Activated CD4-positive, alpha-beta memory T cell treated with anti-CD3 and anti-CD28 coated beads, Interleukin-2, amount 10 ng/mL, durations not matched to agents 7 days and 5 days (primary cell): ENCODE data around the gene SLC24A4. TPM values are rescaled to one million over a fixed set of nuclear protein-coding genes. Genes with fewer than 3 reads are reported as not detected.

Experiments used
- CTCF ChIA-PET: fragments of 350-600 bp; sonication (Branson Sonifier 250); formaldehyde crosslinking; loops from one replicate; lab custom pipeline; 2021; ENCODE audit warnings: antibody characterized with exemption, inconsistent platforms; lab: Charles Lee
- POLR2A ChIA-PET: fragments of 350-600 bp; sonication (Branson Sonifier 250); formaldehyde crosslinking; loops from one replicate; lab custom pipeline; 2021; ENCODE audit warnings: antibody characterized with exemption; lab: Charles Lee
- DNase-seq: peaks from one replicate; pipeline ENCODE4 v3.0.0-alpha.2; 2020
- H3K27ac Mint-ChIP-seq: one replicate; pipeline ENCODE4 v1.8.0; 2021; ENCODE audit warnings: mild to moderate bottlenecking, mixed read lengths
- H3K27me3 Mint-ChIP-seq: one replicate; pipeline ENCODE4 v1.8.0; 2021; ENCODE audit warnings: mixed read lengths
- H3K36me3 Mint-ChIP-seq: one replicate; pipeline ENCODE4 v1.8.0; 2021; ENCODE audit warnings: low read depth, mixed read lengths
- H3K4me1 Mint-ChIP-seq: one replicate; pipeline ENCODE4 v1.8.0; 2021; ENCODE audit warnings: mixed read lengths
- H3K4me3 Mint-ChIP-seq: one replicate; pipeline ENCODE4 v1.8.0; 2021; ENCODE audit warnings: mild to moderate bottlenecking, mixed read lengths
- H3K9me3 Mint-ChIP-seq: one replicate; pipeline ENCODE4 v1.8.0; 2021; ENCODE audit warnings: mixed read lengths
- total RNA-seq, 2 experiments: library from RNA; stranded (reverse); gene quantifications; one replicate each; pipeline ENCODE4 v1.2.3, GENCODE V29; 2021

Gene SLC24A4
- total RNA-seq, 2 experiments from 2014 or later = not detected

GRCh38 chr14:92480856-92481255 lies 157.9 kb downstream of the SLC24A4 start:
- H3K36me3 Mint-ChIP-seq = no peaks in the 10 kb centered on the region
- DNase-seq = no peak
- ChIA-PET POLR2A (no interaction called here), CTCF (no interaction called here)
- H3K27ac Mint-ChIP-seq = no peak overlapping the region
- H3K4me1 Mint-ChIP-seq = no peaks in the 10 kb centered on the region
- no peaks in the 10 kb centered on the region for H3K9me3 Mint-ChIP-seq
- peaks cover 24% of the 10 kb centered on the region for H3K27me3 Mint-ChIP-seq
- no peak overlapping the region for H3K4me3 Mint-ChIP-seq

GRCh38 chr14:92481386-92481785 lies 158.4 kb downstream of the SLC24A4 start:
- ChIA-PET CTCF (no interaction called here), POLR2A (no interaction called here)
- Mint-ChIP-seq H3K4me1 (no peaks in the 10 kb centered on the region), H3K27me3 (peaks cover 24% of the 10 kb centered on the region), H3K4me3 (no peak overlapping the region), H3K36me3 (no peaks in the 10 kb centered on the region), H3K9me3 (no peaks in the 10 kb centered on the region), H3K27ac (no peak overlapping the region)
- DNase-seq = no peak

- H3K27ac Mint-ChIP-seq = no peak overlapping the region
- no peak for DNase-seq
- H3K27me3 Mint-ChIP-seq = peaks cover 24% of the 10 kb centered on the region
- no peaks in the 10 kb centered on the region for H3K9me3 Mint-ChIP-seq
- no peaks in the 10 kb centered on the region for H3K36me3 Mint-ChIP-seq
- H3K4me1 Mint-ChIP-seq = peaks cover under 1% of the 10 kb centered on the region
- H3K4me3 Mint-ChIP-seq = no peak overlapping the region
- ChIA-PET CTCF (interaction anchor here (0.5 kb wide), 1 partner anchor 374 kb away, joined by 3 read pairs; no protein-coding TSS in a partner anchor), POLR2A (no interaction called here)
Measured at GRCh38 chr14:92481811-92482555, 159.0 kb downstream of the SLC24A4 start.

- no peak overlapping the region for H3K4me3 Mint-ChIP-seq
- CTCF ChIA-PET = interaction anchor here (0.5 kb wide), 1 partner anchor 375 kb away, joined by 3 read pairs; no protein-coding TSS in a partner anchor
- POLR2A ChIA-PET = no interaction called here
Measured at GRCh38 chr14:92482621-92483319, 159.8 kb downstream of the SLC24A4 start.

GRCh38 chr14:92484132-92484823 lies 161.3 kb downstream of the SLC24A4 start:
- ChIA-PET CTCF (no interaction called here), POLR2A (interaction anchor here (0.6 kb wide), 1 partner anchor 814 kb away, joined by 4 read pairs; no protein-coding TSS in a partner anchor)
- DNase-seq = no peak
- H3K27ac Mint-ChIP-seq = no peak overlapping the region
- H3K36me3 Mint-ChIP-seq = no peaks in the 10 kb centered on the region
- no peaks in the 10 kb centered on the region for H3K9me3 Mint-ChIP-seq
- H3K4me1 Mint-ChIP-seq = peaks cover 6% of the 10 kb centered on the region
- no peak overlapping the region for H3K4me3 Mint-ChIP-seq
- peaks cover 13% of the 10 kb centered on the region for H3K27me3 Mint-ChIP-seq

More at GRCh38 chr14:92482621-92483319, 159.8 kb downstream of the SLC24A4 start:
- peaks cover 6% of the 10 kb centered on the region for H3K4me1 Mint-ChIP-seq
- no peak overlapping the region for H3K27ac Mint-ChIP-seq
- H3K27me3 Mint-ChIP-seq = peaks cover 22% of the 10 kb centered on the region
- no peak for DNase-seq
- H3K36me3 Mint-ChIP-seq = no peaks in the 10 kb centered on the region
- no peaks in the 10 kb centered on the region for H3K9me3 Mint-ChIP-seq

- Mint-ChIP-seq H3K27me3 (peaks cover 4% of the 10 kb centered on the region), H3K4me3 (no peak overlapping the region), H3K27ac (no peak overlapping the region), H3K36me3 (no peaks in the 10 kb centered on the region), H3K9me3 (no peaks in the 10 kb centered on the region), H3K4me1 (peaks cover 6% of the 10 kb centered on the region)
- POLR2A ChIA-PET = no interaction called here
- CTCF ChIA-PET = no interaction called here
- no peak for DNase-seq
Measured at GRCh38 chr14:92486881-92487280, 163.9 kb downstream of the SLC24A4 start.

- ChIA-PET CTCF (no interaction called here), POLR2A (no interaction called here)
- Mint-ChIP-seq H3K9me3 (no peaks in the 10 kb centered on the region), H3K27ac (no peak overlapping the region), H3K4me1 (peaks cover 6% of the 10 kb centered on the region), H3K27me3 (peaks cover 4% of the 10 kb centered on the region), H3K4me3 (no peak overlapping the region), H3K36me3 (no peaks in the 10 kb centered on the region)
- DNase-seq = no peak
Measured at GRCh38 chr14:92487513-92488133, 164.7 kb downstream of the SLC24A4 start.

GRCh38 chr14:92489394-92490238 lies 166.7 kb downstream of the SLC24A4 start:
- H3K4me3 Mint-ChIP-seq = no peak overlapping the region
- H3K27me3 Mint-ChIP-seq = peaks cover 6% of the 10 kb centered on the region
- no peaks in the 10 kb centered on the region for H3K36me3 Mint-ChIP-seq
- POLR2A ChIA-PET = no interaction called here
- H3K9me3 Mint-ChIP-seq = no peaks in the 10 kb centered on the region
- peaks cover 6% of the 10 kb centered on the region for H3K4me1 Mint-ChIP-seq
- H3K27ac Mint-ChIP-seq = no peak overlapping the region
- CTCF ChIA-PET = no interaction called here
- no peak for DNase-seq

GRCh38 chr14:92490239-92490959 lies 167.4 kb downstream of the SLC24A4 start:
- DNase-seq = no peak
- H3K27ac Mint-ChIP-seq = no peak overlapping the region
- H3K36me3 Mint-ChIP-seq = no peaks in the 10 kb centered on the region
- CTCF ChIA-PET = no interaction called here
- H3K9me3 Mint-ChIP-seq = no peaks in the 10 kb centered on the region
- POLR2A ChIA-PET = no interaction called here
- H3K4me3 Mint-ChIP-seq = no peak overlapping the region
- H3K4me1 Mint-ChIP-seq = peaks cover 6% of the 10 kb centered on the region
- H3K27me3 Mint-ChIP-seq = peaks cover 6% of the 10 kb centered on the region

- POLR2A ChIA-PET = no interaction called here
- CTCF ChIA-PET = no interaction called here
- Mint-ChIP-seq H3K27me3 (peaks cover 10% of the 10 kb centered on the region), H3K27ac (no peak overlapping the region), H3K4me1 (peaks cover 6% of the 10 kb centered on the region), H3K36me3 (no peaks in the 10 kb centered on the region), H3K4me3 (no peak overlapping the region), H3K9me3 (no peaks in the 10 kb centered on the region)
- no peak for DNase-seq
Measured at GRCh38 chr14:92491782-92492181, 168.8 kb downstream of the SLC24A4 start.

GRCh38 chr14:92492258-92492657 lies 169.3 kb downstream of the SLC24A4 start:
- H3K9me3 Mint-ChIP-seq = no peaks in the 10 kb centered on the region
- H3K4me3 Mint-ChIP-seq = no peak overlapping the region
- no peak overlapping the region for H3K27ac Mint-ChIP-seq
- H3K4me1 Mint-ChIP-seq = peaks cover 3% of the 10 kb centered on the region
- H3K36me3 Mint-ChIP-seq = no peaks in the 10 kb centered on the region
- peaks cover 10% of the 10 kb centered on the region for H3K27me3 Mint-ChIP-seq
- CTCF ChIA-PET = no interaction called here
- DNase-seq = no peak
- POLR2A ChIA-PET = no interaction called here

GRCh38 chr14:92493024-92493423 lies 170.1 kb downstream of the SLC24A4 start:
- ChIA-PET CTCF (no interaction called here), POLR2A (no interaction called here)
- DNase-seq = no peak
- Mint-ChIP-seq H3K4me3 (no peak overlapping the region), H3K9me3 (no peaks in the 10 kb centered on the region), H3K4me1 (no peaks in the 10 kb centered on the region), H3K27ac (no peak overlapping the region), H3K27me3 (peaks cover 10% of the 10 kb centered on the region), H3K36me3 (no peaks in the 10 kb centered on the region)
